Measurements from ENCODE around the gene RBM44.
"Not testable (repeated sequence)": the region's sequence is repeated elsewhere in the genome, so short reads cannot be mapped to it uniquely, and the experiment has no call there.

RBM44 gene

DNA sequence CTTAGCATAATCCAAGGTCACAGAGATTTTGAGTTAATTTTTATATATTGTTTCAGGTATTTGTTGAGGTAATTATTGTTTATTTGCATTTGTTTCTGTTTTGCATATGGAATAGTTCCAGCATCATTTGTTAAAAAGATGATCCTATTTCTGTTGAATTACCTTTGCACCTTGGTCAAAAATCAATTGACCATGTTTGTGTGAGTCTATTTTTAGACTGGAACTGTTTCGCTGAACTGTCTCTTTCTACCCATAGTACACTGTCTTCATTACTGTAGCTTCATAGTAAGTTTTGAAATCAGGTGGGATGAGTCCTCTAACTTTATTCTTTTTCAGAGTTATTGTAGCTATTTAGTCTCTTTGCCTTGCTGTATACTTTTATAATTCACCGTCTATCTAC is 31.9 kb downstream of the RBM44 start:
- H3K4me3 ChIP-seq (ENCODE audit: low read length), result no peak overlapping the region
- no peak for DNase-seq (ENCODE audit: low read depth, low spot score)

DNA sequence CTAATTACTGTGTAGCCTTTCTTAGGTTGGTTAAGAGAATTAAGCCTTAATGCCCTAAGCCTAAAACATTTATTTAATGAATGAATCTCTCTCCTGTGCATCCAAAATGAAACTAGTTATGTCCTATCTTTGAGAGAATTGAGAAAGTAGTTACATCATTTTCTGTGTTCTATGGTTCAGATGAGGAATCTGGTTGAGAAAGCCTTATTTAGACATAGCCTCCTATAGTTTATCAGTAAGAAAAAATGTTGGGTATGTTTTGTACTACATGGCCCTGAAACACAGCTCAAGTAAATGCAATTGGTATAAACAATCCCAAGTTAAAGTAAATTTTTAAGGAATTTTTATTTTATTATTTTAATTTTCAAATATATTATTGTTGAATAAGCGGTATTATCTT is 35.0 kb downstream of the RBM44 start:
- no peak overlapping the region for H3K4me3 ChIP-seq (ENCODE audit: low read length)
- DNase-seq (ENCODE audit: low read depth, low spot score), result no peak

DNA sequence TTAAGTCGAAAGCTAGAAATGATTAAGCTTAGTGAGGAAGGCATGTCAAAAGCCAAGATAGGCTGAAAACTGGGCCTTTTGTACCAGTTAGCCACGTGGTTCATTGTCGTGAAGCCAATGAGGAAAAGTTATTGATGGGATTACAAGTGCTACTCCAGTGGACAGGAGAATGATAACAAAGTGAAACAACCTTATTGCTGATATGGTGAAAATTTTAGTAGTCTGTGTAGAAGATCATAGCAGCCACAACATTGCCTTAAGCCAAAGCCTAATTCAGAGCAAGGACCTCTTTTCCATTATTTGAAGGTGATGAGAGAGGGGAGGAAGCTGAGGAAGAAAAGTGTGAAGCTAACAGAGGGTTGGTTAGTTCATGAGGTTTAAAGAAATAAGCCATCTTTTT is 36.8 kb downstream of the RBM44 start:
- H3K4me3 ChIP-seq (ENCODE audit: low read length), result no peak overlapping the region
- DNase-seq (ENCODE audit: low read depth, low spot score), result no peak

DNA sequence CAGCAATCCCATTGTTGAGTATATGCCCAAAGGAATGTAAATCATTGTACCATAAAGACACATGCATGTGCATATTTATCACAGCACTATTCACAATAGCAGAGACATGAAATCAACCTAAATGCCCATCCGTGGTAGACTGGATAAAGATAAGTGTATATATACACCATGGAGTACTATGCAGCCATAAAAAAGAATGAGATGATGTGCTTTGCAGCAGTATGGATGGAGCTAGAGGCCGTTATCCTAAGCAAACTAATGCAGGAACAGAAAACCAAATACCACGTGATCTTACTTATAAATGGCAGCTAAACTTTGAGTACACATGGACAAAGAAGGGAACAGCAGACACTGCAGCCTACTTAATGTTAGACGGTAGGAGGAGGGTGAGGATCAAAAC is 42.5 kb downstream of the RBM44 start:
- DNase-seq (ENCODE audit: low read depth, low spot score), result no peak
- H3K4me3 ChIP-seq (ENCODE audit: low read length), result no peak overlapping the region

DNA sequence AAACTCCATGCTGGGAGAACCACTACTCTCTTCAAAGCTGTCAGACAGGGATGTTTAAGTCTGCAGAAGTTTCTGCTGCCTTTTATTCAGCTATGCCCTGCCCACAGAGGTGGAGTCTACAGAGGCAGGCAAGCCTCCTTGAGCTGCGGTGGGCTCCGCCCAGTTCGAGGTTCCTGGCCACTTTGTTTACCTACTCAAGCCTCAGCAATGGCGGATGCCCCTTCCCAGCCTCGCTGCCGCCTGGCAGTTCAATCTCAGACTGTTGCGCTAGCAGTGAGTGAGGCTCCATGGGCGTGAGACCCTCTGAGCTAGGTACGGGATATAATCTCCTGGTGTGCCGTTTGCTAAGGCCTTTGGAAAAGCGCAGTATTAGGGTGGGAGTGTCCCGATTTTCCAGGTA is 50.4 kb downstream of the RBM44 start:
- H3K4me3 ChIP-seq (ENCODE audit: low read length); DNase-seq (ENCODE audit: low read depth, low spot score): not testable (repeated sequence)

DNA sequence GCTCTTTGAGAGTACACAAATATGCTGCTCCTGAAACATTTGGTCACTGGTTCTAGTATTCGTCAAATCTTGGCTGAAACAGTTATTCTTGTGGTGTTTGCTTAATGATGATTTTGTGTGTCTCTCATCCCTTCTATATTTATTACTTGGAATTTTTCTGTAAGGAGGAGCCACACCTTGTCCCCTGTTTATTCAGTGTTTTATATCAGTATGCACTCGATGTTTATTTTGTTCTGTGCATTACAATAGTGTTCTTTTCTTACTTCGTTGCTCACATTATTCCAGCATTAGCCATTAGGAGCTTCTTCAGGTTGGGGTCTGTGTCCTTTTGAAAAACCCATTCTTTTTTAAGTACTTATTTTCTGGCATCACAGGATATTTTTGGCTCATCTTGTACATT is 55.7 kb downstream of the RBM44 start:
- no peak for DNase-seq (ENCODE audit: low read depth, low spot score)
- no peak overlapping the region for H3K4me3 ChIP-seq (ENCODE audit: low read length)

DNA sequence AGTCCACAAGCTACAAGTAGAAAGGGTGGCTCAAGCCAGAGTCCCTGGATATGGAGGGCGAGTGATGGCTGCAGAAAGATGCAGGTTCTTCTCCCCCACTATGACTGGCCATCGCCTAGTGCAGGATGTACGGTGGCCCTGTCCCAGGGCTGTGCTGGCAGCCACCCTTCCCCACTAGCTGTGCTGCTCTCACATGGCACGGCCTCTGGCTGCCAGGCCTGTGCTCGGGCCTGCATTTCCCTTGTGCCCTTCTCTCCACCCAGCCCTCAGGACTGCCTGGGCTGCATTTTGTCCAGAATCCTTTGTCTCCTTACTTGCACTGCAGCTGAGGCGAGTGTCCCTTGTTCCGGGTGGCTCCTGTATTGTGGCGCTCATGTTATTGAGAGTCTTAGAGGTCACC is 59.2 kb downstream of the RBM44 start:
- DNase-seq (ENCODE audit: low read depth, low spot score), result no peak
- no peak overlapping the region for H3K4me3 ChIP-seq (ENCODE audit: low read length)

DNA sequence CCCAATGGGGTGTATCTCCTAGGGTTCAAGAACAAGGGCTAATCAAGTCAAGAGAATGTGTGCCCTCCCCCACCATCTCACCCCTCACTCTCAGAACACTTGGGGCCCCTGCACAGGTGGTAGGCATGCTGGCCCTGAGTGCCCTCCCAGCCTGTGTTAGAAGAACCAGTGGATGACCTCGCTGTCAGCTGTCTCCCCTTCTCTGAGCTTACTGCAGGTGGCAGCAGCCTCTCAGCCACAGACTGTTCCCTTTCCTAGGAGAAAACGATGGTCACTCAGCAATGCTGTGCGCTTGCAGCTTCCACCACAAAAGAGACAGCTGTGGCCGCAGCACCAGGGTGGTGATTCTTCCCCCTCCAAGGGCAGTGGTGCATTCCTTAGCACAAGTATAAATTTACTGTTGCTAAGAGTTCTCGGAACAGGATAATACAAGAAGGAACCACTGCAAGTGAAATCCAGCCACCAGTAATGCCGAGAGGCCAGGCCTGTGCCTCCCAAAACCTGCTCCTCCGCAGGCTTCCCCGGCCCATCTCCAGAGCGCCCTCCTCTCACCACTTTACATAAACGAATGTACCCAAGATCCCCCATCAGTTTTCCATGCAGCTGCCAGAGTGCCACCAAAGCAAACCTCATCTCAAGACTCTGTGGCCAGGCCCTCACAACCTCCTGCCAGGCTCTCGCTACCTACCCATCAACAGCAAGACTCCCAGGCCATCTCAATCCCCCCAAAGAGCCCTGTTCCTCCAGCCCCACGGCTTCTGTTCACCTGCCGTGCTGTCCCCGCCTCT is 59.9 kb downstream of the RBM44 start:
- no peak overlapping the region for H3K4me3 ChIP-seq (ENCODE audit: low read length)
- DNase-seq (ENCODE audit: low read depth, low spot score), result peak; percentile 10

DNA sequence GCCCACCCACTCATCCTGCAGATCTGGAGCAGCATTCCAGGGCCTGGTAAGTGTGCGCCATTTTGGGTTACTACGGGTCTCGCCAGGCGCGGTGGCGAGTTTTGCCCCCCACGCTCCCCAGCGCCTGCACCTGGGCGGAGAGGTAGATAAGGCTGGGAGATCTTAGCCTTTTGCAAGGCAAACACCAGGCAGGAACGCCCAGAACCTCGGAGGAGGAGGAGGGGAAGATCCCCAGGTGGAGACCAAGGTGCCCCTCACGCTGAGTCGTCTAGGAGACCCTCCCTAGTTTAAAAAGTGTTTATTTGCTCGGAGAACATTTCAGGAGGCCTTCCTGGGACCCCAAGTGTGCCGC is 60.5 kb downstream of the RBM44 start:
- H3K4me3 ChIP-seq (ENCODE audit: low read length), result no peak overlapping the region
- no peak for DNase-seq (ENCODE audit: low read depth, low spot score)

DNA sequence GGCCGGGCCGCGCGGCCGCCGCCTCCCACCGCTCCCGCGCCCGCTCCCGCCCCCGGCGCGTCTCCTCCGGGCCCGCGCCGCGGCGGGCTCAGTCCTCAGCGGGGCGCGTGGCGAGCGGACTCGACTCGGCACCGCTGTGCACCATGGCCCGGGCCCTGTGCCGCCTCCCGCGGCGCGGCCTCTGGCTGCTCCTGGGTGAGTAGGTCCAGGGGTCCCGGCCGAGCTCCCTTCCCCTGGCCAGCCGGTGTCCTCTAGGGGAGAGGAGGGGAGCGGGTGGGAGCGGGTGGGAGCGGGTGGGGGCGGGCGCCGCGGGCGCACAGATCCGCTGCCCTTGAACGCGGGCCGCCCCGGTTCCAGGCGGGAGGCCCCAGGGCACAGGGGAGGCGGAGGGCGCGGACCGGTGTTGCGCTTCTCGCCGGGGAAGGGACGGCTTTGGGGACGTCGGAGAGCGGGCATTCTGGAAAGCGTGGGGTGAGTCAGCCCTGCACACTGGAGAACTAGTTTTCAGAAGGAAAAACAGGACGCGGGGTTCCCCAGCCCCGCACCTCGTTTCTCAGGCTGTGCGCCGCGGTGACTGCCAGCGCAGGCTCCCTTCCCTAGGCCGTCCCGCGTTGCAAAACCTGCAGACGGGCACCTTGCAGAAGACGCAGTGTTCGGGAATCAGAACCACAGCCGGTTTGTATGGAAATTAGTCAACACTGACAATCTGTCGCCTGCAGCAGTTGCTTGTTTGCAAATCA is 61.1 kb downstream of the RBM44 start, which contains the start of gene RAMP1:
Gene RAMP1 (plus strand): TSS at position 91 of the 740 bp plus-strand sequence. CDS start 53 bp downstream, at position 144.
- no peak for DNase-seq (ENCODE audit: low read depth, low spot score)
- no peak within 1 kb of the TSS for H3K4me3 ChIP-seq (ENCODE audit: low read length)

DNA sequence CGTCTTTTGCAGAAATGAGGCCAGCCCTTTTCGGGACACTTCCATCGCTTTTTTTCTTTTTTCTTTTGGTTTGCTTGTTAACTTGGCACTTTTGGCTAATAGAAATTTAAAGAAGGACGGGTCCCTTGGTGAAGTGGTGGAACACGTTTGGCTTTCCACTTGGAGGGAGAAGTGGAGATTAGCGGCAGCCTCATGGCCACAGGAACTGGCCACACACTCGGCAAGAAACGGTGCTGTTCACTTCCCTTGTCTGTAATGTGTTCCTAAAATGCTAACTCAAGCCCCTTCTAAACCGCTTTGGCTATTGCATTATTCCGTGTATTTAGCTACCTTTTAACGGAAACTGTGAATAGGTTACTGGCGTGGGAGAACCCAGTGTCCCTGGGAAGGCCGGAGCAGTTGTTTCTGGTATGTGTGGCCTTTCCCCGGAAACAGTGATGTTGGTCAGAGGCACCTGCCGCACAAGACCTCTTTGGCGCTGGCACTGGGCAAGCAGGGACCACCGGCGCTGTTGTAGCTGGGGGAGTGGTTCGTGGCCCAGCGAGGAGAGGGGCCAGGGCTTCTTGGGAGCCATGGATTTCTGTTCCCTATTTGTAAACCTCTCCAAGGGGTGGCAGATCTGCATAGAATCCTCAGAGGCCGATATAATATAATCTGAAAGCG is 61.8 kb downstream of the RBM44 start:
- H3K4me3 ChIP-seq (ENCODE audit: low read length), result no peak overlapping the region
- no peak for DNase-seq (ENCODE audit: low read depth, low spot score)

DNA sequence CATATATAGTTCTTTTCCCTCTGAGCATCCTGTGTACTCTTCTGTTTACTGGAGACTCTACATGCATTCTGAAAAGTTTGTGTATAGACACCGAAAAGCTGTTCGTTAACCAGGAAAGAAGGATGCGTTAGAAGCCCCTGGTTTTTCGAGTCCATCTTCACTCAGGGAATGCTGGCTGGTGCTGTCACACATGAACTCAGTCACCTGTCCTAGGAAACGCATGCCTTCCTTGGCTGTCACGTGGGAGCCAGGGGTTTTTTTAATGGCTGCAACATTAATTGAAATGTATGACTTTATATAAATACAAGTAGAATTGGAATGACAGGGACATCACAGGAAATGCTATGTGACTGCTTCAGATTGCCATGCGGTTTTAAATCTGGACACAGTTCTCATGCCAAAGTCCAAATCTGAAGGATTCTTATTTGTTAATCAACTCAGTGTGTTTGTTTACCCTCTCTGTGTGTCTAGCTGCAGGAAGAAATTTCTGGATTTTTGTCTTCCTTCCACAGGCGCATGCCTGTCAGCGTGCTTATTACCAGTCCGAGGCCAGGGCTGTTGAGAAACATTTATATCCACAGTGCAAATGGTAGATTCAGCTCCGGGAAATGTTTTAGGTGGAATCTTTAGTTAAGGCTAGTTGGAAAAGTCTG is 63.4 kb downstream of the RBM44 start:
- DNase-seq (ENCODE audit: low read depth, low spot score), result no peak
- H3K4me3 ChIP-seq (ENCODE audit: low read length), result no peak overlapping the region

DNA sequence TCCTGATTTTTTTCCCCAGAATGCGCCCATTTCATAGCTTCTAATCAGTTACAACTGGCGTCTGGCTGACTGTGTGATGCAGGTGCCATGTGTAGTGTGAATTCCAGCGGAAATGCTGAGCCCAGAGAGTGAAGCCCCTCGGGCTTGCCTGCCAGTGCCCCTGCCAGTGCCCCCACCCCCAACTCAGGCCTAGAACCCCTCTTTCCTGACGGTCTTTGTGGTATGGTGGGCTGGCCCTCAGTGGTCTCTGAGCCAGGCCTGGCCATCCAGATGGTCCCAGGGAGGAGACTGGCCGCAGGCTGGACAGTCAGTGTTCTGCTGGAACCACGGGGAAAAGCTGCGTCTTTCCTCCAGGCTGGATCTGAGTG is 63.9 kb downstream of the RBM44 start:
- DNase-seq (ENCODE audit: low read depth, low spot score), result no peak
- no peak overlapping the region for H3K4me3 ChIP-seq (ENCODE audit: low read length)

DNA sequence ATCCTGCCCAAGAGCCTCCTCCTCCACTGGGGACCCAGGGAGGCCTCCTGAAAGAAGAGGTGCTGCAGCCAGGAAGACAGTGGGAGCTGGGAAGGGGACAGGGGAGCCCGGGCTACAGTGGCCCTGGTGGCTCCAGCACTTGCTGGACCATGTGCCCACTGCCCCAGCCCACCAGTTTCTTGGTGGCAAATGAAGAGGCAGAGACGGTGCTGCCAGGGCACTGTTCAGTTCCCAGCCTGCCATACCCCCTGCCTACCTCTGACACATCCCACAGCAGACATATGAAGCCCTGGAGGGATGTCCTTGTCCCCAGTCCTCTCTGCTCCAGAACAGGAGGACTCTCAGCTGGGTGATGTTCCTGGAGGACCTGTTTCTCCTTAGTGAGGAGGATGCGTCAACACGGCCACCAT is 64.5 kb downstream of the RBM44 start:
- no peak for DNase-seq (ENCODE audit: low read depth, low spot score)
- H3K4me3 ChIP-seq (ENCODE audit: low read length), result no peak overlapping the region

DNA sequence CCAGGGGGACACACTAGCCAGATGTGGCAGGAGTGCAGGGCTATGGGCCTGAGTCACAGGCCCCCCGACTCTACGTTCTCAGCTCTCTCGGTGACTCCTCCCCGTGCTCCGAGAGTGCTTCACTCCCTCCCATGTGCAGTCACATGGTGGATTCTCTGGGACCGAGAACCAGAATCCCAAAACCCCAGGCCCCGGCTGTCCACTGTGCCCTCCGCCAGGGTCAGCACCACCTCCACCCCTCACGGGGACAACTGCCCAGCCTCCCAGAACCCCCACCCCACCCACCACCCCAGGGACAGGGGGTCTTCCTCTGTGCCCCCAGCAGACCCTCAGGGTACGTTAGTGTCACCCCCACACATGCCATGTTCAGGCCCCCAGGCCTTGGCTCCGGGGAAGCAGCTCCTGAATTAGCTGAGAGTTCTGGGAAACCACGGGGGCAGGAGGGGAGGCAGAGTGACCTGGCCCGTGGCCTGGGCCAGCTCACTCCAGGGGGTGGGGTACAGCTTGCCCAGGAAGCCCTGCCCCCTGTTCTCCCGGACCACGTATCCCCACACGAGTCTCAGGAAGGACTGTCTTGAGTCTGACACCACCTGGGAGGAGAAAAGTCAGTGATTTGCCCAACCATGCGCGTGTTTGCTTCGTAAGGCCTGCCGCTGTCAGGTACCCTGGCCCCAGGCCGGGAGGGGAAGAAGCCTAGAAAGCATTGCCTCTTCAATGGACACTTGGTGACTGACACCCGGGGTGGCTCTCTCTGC is 65.3 kb downstream of the RBM44 start:
- H3K4me3 ChIP-seq (ENCODE audit: low read length), result no peak overlapping the region
- no peak for DNase-seq (ENCODE audit: low read depth, low spot score)

DNA sequence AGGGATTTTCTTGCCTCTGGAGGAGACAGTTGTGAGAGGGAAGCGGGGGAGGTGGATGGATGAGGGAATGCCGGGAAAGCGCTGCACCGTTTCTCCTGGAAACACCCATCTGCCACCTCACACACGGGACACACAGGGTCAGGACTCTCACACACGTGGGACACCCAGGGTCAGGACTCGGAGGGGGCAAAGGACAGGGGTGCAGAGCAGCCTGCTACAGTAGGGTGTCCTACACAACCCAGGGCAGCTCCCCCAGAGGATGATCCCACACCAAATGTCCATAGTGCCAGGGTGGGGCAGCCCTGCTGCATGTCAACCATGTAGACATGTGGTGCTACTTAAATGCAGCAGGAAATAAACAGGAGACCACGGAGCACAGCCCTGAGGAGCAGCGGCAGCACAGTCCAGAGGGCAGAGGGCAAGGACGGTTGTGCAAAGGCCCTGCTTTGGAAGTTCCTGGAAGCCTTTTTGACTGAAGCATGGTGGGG is 65.9 kb downstream of the RBM44 start:
- no peak for DNase-seq (ENCODE audit: low read depth, low spot score)
- H3K4me3 ChIP-seq (ENCODE audit: low read length), result no peak overlapping the region

DNA sequence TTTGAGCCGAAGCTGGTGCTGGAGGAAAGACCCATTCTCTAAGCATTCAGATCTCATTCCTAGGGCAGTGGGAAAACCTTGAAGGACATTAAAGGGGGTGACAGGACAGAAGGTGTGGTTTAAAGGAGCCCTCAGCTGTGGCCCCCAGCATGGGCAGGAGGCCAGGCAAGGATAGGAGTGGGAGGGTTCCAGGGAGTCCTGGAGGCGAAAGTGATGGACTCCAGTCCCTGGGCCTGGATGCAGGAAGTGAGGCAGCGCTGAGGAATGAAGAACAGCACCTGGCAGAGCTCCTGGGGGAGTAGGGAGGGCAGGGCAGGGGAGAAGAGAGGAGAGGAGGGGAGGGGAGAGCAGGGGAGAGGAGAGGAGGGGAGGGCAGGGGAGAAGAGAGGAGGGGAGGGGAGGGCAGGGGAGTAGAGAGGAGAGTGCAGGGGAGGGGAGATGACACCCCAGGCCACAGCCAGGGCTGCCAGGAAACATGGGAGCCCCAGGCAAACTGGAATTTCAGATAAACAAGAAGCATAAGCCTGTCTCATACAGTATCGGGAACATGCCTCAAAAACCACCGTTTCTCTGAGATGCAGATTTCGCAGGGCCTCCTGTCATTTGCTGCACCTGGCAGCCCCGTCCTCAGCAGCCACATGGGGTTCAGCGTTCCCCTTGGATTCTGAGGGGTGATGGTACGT is 66.5 kb downstream of the RBM44 start:
- DNase-seq (ENCODE audit: low read depth, low spot score), result no peak
- no peak overlapping the region for H3K4me3 ChIP-seq (ENCODE audit: low read length)

DNA sequence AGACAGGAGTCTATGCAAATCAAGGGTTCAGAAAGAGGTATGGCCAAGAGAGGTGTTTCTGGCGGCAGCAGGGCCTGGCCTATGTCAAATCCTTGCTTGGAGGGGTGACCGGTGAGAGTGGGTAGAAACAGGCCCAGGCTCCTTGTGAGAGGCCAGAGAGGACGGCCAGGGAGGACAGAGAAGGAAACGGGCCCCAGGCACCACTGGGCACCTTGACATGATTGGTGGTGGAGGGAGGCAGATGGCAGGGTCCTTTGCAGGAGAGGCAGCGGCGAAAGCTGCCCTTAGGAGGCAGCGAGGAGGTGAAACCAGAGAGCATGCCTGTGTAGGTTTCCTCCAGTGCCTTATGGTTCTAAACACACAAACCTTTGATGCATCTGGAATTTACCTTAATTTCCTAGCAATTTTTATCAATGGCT is 67.1 kb downstream of the RBM44 start:
- no peak for DNase-seq (ENCODE audit: low read depth, low spot score)
- no peak overlapping the region for H3K4me3 ChIP-seq (ENCODE audit: low read length)

All from Jurkat, Clone E6-1 (cell line).